ENCODE results near the gene MED25.
A peak's percentile ranks its signal among the peaks of the same experiment; 100 is the strongest.

MED25 gene

DNA sequence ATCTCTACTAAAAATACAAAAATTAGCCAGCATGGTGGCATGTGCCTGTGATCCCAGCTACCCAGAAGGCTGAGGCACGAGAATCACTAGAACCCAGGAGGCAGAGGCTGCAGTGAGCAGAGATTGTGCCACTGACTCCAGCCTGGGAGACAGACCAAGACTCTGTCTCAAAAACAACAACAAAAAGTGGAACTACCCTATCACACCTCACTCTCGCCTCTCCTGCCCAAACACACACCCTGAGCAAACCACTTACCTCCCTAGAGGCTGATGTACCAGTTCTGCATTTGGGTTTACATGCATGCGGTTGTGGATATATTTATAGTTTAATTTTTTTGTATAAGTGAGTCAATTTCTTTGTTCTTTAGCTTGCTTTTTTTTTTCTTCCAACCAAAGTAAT lies 25.2 kb downstream of the MED25 start:
- DNase-seq: no peak

DNA sequence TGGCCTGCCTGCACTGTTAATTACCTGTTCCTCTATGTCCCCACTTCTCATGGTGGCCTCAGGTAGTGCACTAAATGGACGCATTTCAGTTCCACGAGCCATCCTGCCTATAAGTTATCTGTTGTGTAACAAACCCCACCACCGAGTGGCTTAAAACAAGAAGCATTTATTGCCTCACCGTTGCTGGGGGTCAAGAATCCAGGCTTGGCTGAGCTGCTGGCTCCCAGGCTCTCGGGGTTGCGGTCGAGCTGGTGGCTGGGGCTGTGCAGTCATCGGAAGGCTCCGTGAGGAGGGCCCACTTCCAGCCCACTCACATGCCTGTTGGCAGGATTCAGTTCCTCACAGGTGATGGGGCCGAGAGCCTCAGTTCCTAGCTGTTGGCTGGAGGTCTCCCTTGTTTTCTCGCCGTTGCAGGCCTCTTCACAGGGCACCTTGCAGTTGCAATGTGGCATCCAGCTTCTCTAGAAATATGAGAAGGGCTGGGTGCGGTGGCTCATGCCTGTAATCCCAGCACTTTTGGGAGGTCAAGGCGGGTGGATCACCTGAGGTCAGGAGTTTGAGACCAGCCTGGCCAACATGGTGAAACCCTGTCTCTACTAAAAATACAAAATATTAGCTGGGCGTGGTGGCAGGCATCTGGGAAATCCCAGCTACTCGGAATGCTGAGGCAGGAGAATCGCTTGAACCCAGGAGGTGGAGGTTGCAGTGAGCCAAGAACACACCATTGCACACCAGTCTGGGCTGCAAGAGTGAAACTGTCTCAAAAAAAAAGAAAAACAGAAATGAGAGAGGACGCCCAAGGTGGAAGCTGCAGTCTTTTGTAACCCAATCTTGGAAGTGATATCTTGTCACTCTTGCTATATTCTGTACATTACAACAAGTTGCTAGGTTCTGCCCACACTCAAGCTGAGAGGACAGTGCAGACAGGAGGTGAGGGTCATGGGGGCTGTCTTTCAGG lies 26.3 kb downstream of the MED25 start:
- DNase-seq: no peak

DNA sequence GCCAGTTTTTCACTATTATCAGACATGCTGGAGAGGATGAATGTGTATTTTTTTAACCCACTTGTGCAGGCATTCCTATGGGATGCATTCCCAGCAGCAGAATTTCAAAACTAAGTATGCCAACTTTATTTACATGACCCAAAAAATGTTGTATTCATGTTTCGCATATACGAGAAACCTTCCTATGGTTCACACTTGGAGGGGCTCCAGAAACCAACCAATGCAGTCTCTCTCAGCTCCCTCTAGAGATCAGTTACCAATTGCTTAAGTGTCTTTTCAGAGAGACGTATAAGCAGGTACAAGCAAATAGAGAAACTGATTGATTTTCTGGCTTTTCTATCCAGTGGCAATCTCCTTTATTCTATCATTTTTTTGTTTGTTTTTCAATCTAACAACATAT lies 27.3 kb downstream of the MED25 start:
- no peak for DNase-seq

GRCh38 chr19:49846408-49846807 lies 28.3 kb downstream of the MED25 start:
- DNase-seq: no peak

DNA sequence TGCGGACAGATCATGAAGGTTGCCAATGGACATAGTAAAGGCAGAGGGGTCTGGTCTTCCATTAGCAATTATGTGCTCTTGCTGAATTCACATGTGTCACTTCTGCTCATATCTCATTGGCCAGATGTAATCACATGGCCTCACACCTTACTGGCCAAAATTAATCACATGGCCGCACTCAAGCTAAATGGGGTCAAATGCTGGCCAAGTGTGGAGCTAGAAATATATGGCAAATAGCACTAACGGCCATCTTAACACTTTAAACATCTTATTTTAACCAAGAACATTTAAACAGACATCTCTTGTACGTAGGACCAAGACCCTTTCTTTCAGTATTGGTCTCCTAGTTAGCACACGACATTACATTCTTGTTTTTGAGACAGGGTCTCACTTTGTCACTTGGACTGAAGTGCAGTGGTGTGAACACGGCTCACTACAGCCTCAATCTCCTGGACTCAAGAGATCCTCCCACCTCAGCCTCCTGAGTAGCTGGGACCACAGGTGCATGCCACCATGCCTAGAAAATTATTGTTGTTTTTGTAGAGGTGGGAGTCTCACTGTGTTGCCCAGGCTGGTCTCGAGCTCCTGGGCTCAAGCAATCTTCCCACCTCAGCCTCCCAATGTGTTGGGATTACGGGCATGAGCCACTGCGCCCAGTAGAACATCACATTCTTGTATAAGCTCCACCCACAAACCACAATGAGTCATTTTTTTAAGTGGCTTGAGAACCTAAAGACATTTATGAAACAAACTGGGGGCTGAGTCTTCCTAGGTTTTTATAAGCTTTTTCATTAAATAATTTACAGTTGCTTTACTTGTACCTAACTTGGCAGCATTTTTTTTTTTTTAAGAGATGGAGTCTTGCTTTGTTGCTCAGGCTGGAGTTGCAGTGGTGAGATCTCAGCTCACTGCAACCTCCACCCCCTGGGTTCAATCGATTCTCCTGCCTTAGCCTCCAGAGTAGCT lies 29.9 kb downstream of the MED25 start:
- no peak for DNase-seq

GRCh38 chr19:49848938-49849337 lies 30.8 kb downstream of the MED25 start:
- no peak for DNase-seq

GRCh38 chr19:49849433-49850220 lies 31.5 kb downstream of the MED25 start:
- DNase-seq: no peak

GRCh38 chr19:49850221-49850486 lies 32.1 kb downstream of the MED25 start:
- DNase-seq: peak in 1 of 51 donors; percentile 45

DNA sequence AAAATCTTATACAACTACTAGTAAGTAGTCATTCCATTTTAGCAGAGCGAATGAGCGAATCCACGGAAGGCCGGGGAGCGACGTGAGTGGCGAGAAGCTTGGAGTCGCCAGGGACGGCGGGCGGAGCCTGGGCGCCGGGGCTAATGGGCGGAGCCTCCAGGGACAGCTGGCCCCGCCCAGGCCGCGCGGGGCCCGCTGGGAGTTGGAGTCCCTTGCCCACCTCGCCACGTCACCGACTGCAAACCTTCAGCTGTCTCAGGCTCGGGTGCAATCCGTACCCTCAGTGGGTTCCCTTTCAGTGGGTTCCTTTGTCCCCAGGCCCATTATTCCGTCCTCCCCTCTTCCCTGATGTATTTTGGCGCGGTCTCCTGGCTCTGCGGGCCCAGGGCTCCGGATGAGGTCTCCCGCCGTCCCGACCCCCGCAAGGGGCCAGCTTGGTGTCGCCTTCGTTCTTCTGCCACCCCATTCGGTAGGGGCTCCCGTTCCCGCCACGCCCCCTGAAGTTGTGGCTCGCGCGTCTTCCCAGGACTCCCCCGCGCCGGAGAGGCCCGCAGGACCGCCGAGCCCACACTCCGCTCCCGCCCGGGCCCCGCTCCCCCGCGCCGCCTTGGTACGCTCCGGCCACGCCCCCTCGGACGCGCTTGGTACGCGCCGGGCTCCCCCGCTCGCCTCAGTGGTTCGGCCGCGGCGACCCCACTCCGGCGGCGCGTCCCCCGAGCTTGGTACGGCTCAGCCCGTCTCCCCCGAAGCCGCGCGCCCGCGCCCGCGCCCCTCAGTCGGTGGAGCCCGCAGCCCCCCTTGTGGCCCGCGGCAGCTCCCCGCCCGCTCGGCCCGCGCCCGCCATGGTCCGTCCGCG lies 32.6 kb downstream of the MED25 start, which contains the start of gene PTOV1:
PTOV1 (plus strand) TSS at position 673 of the 856 bp plus-strand sequence.
- DNase-seq: peak; percentile 48 to 97 (median 90)

DNA sequence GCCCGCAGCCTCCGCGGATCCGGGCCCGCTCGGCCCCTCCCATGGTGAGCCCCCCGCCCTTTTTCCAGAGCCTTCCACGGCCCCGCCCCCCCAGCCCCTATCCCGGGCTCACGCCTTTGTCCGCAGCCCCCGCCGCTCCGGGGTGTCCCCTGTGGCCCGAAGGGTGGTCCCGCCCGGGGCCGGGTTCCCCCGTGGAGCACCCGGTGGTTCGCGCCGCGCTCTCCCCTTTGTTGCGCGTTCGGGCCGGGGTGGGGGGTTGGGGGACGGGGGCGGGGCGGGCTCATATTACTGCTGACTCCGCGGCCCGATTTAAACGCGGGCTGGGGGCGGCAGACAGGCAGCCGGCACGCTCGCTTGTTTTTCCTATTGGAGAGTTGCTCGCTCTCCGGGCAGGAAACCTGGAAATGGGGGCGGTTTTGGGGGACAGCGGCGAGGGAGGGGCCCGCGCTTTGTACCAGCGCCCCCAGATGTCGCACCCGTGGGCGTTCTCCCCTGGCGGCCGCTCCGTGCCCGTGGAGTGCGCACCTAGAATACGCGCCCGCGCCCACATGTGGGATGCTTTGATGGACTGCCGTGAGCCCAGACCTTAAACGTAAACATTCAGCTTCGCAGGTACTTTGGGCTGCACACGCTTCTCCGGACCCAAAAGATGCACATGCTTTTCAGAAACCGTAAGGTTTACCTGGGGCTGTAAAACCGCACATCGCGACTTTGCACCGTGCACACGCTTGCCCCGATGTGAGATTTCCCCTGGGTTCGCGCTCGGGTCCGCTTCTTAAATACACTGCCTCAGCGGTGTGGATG lies 33.6 kb downstream of the MED25 start:
- peak in 21 of 51 donors; percentile 9 to 56 (median 38) for DNase-seq

DNA sequence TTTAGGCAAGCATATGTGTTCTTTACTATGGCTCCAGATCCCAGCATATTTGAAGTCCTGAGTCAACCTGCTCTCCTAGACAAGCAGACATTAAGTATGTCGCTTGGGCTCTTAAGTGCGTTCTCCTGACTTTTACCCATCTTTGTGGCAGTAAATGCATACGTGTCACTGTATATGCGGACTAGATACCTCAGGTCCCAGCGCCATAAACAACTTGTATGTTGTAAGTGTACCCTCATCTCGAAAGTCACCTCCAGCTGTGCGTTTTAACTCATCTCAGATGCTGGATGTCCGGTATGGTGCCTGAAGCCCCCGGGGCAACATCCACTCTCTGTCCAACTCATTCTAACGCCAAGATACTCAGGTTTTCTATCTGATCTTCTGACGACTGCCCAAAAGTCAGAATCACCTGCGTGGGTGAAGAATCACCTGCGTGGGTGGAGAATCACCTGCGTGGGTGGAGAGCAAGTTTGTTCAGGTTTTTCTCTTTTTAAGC lies 34.6 kb downstream of the MED25 start:
- DNase-seq: no peak

- DNase-seq: no peak
Observed at GRCh38 chr19:49853852-49854377, 35.8 kb downstream of the MED25 start.

GRCh38 chr19:49854378-49855263 lies 36.5 kb downstream of the MED25 start:
- no peak for DNase-seq

- no peak for DNase-seq
Observed at GRCh38 chr19:49855277-49855675, 37.2 kb downstream of the MED25 start.

GRCh38 chr19:49855676-49856573 lies 37.8 kb downstream of the MED25 start:
- no peak for DNase-seq

- no peak for DNase-seq
Observed at GRCh38 chr19:49856574-49857021, 38.5 kb downstream of the MED25 start.

Data from hypothalamus (tissue), 51 donors.